ENCODE measurements around the gene MRPL10. TPM values are rescaled to one million over a fixed set of nuclear protein-coding genes. Genes with fewer than 3 reads are reported as not detected.

The MRPL10 gene
- total and polyA plus RNA-seq, 11 donors, result 43.8 to 79.2 (median 63.2) TPM

GRCh38 chr17:47807421-47807820 is 23.9 kb downstream of the MRPL10 start:
- H3K4me3 ChIP-seq, result no peak overlapping the region
- DNase-seq, result no peak
- no peak for ATAC-seq
- 83 to 89% (median 87%) methylated on average over 11 of the region's 11 CpGs for whole genome bisulfite sequencing, 4 donors
- no peaks in the 10 kb centered on the region for H3K27me3 ChIP-seq
- peaks cover 0 to 60% (median 30%) of the 10 kb centered on the region in 9 donors for H3K36me3 ChIP-seq
- no peaks in the 10 kb centered on the region for H3K9me3 ChIP-seq
- intact Hi-C loops (cut with DNase I), result loop anchor here in 3 of 10 donors (10.0 kb wide), 2 partner anchors 143 to 583 kb away; no protein-coding TSS in a partner anchor
- H3K27ac ChIP-seq, result no peak overlapping the region
- TF ChIP-seq POLR2A (IDR thresholded peaks at IDR 0.05), result no peak
- TF ChIP-seq CTCF (IDR thresholded peaks at IDR 0.05), result no peak
- H3K4me1 ChIP-seq, result peaks cover 0 to 10% (median 2%) of the 10 kb centered on the region in 12 donors

GRCh38 chr17:47806913-47807255 is 24.5 kb downstream of the MRPL10 start:
- H3K27ac ChIP-seq, result no peak overlapping the region
- H3K4me1 ChIP-seq, result peaks cover 0 to 10% (median 2%) of the 10 kb centered on the region in 12 donors
- DNase-seq, result no peak
- H3K4me3 ChIP-seq, result no peak overlapping the region
- TF ChIP-seq CTCF (IDR thresholded peaks at IDR 0.05), result no peak
- TF ChIP-seq POLR2A (IDR thresholded peaks at IDR 0.05), result no peak
- peaks cover 0 to 54% (median 26%) of the 10 kb centered on the region in 9 donors for H3K36me3 ChIP-seq
- 87 to 91% (median 90%) methylated on average over 9 of the region's 9 CpGs for whole genome bisulfite sequencing, 4 donors
- ATAC-seq, result no peak
- no peaks in the 10 kb centered on the region for H3K9me3 ChIP-seq
- intact Hi-C loops (cut with DNase I), result loop anchor here in 3 of 10 donors (10.0 kb wide), 2 partner anchors 142 to 582 kb away; no protein-coding TSS in a partner anchor
- H3K27me3 ChIP-seq, result no peaks in the 10 kb centered on the region

GRCh38 chr17:47806026-47806912 is 25.1 kb downstream of the MRPL10 start:
- Histone ChIP-seq H3K27ac (peak overlapping the region in 2 of 12 donors; percentile 17 to 53), H3K9me3 (no peaks in the 10 kb centered on the region), H3K27me3 (no peaks in the 10 kb centered on the region), H3K4me3 (no peak overlapping the region), H3K36me3 (peaks cover 0 to 48% (median 24%) of the 10 kb centered on the region in 9 donors), H3K4me1 (peaks cover 0 to 10% (median 2%) of the 10 kb centered on the region in 12 donors)
- TF ChIP-seq POLR2A (IDR thresholded peaks at IDR 0.05) (no peak), CTCF (IDR thresholded peaks at IDR 0.05) (no peak)
- WGBS, 4 donors, result 72 to 79% (median 74%) methylated on average over 16 of the region's 16 CpGs
- peak in 1 of 4 donors; percentile 3 for ATAC-seq
- DNase-seq, result no peak
- intact Hi-C loops (cut with DNase I), result loop anchor here in 3 of 10 donors (10.0 kb wide), 2 partner anchors 141 to 581 kb away; no protein-coding TSS in a partner anchor

GRCh38 chr17:47804461-47804860 is 26.9 kb downstream of the MRPL10 start:
- intact Hi-C loops (cut with DNase I), result loop anchor here in 7 of 10 donors (5.0 to 10.0 kb wide), 4 partner anchors 107 to 580 kb away; no protein-coding TSS in a partner anchor

More at GRCh38 chr17:47804461-47804860, 26.9 kb downstream of the MRPL10 start:
- 68 to 100% (median 78%) methylated on average over 2 to 3 of the region's 3 CpGs for WGBS, 4 donors
- ATAC-seq, result no peak
- TF ChIP-seq CTCF (IDR thresholded peaks at IDR 0.05) (no peak), POLR2A (IDR thresholded peaks at IDR 0.05) (no peak)
- no peak overlapping the region for H3K4me3 ChIP-seq
- no peak for DNase-seq
- H3K4me1 ChIP-seq, result peaks cover 0 to 10% (median 0%) of the 10 kb centered on the region in 12 donors
- no peak overlapping the region for H3K27ac ChIP-seq
- H3K27me3 ChIP-seq, result no peaks in the 10 kb centered on the region
- peaks cover 0 to 31% (median 15%) of the 10 kb centered on the region in 9 donors for H3K36me3 ChIP-seq
- no peaks in the 10 kb centered on the region for H3K9me3 ChIP-seq

All from heart left ventricle (tissue), 16 donors.